Mammary epithelial cell (primary cell): Measurements from ENCODE around the gene DCDC2C.

Experiments used
- EZH2 ChIP-seq: IDR thresholded peaks from 2 replicates; pipeline ENCODE4 v1.6.1; 2012; ENCODE audit warnings: low read length, inconsistent platforms, borderline replicate concordance
- TF ChIP-seq, protein P1 (sequence below), 2 donors: IDR thresholded peaks in 1 of 2; conservative IDR thresholded peaks in 1 of 2; 2 replicates each; pipeline ENCODE4 v1.5.1; 2011 to 2012; ENCODE audit warnings: inconsistent platforms in 2 of 2, low read length in 2 of 2, mild to moderate bottlenecking in 2 of 2, control low read depth in 1 of 2, low read depth in 1 of 2; ENCODE audit not compliant: insufficient read depth in 1 of 2; ENCODE audit errors: extremely low read depth in 1 of 2

DNA sequence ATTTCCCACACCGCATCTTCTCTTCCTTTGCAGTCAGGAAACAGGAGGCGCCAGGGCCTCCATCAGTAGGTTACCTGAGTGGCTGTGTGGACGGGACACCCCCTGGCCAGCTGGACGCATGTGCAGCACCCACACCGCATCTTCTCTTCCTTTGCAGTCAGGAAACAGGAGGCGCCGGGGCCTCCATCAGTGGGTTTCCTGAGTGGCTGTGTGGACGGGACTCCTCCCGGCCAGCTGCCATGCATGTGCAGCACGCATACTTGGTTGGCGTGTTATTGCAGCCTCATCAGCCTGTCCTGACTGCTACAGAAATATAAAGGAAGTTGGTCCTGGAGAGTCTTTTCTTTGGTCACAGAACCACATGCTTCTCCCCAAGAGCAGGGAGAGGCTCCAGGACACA is 74.6 kb downstream of the DCDC2C start:
- TF ChIP-seq, protein P1, sequence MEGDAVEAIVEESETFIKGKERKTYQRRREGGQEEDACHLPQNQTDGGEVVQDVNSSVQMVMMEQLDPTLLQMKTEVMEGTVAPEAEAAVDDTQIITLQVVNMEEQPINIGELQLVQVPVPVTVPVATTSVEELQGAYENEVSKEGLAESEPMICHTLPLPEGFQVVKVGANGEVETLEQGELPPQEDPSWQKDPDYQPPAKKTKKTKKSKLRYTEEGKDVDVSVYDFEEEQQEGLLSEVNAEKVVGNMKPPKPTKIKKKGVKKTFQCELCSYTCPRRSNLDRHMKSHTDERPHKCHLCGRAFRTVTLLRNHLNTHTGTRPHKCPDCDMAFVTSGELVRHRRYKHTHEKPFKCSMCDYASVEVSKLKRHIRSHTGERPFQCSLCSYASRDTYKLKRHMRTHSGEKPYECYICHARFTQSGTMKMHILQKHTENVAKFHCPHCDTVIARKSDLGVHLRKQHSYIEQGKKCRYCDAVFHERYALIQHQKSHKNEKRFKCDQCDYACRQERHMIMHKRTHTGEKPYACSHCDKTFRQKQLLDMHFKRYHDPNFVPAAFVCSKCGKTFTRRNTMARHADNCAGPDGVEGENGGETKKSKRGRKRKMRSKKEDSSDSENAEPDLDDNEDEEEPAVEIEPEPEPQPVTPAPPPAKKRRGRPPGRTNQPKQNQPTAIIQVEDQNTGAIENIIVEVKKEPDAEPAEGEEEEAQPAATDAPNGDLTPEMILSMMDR (conservative IDR thresholded peaks at IDR 0.05 in 1 of 2, IDR thresholded peaks at IDR 0.05 in 1 of 2; ENCODE audit: extremely low read depth in 1 of 2, insufficient read depth in 1 of 2, low read depth in 1 of 2, low read length in 2 of 2), result no peak
- TF ChIP-seq EZH2, result no peak
